ENCODE data around the gene PCDHB2. TPM values are rescaled to one million over a fixed set of nuclear protein-coding genes. Genes with fewer than 3 reads are reported as not detected.

Gene PCDHB2
- total RNA-seq, 1 experiment from 2014 or later, result 26.3 TPM

Other genes starting within 250 kb of the PCDHB2 start
- 0.46 and 0.55 TPM in 2 replicates for gene PCDHA9, start 246.2 kb upstream of the PCDHB2 start, total RNA-seq (2021)
- gene PCDHA10, start 238.7 kb upstream of the PCDHB2 start, total RNA-seq (2021), result 10.4 and 10.7 TPM in 2 replicates
- 6.3 and 6.6 TPM in 2 replicates for gene PCDHA11, start 225.7 kb upstream of the PCDHB2 start, total RNA-seq (2021)
- 7.1 and 7.2 TPM in 2 replicates for gene PCDHA12, start 219.3 kb upstream of the PCDHB2 start, total RNA-seq (2021)
- gene PCDHA13, start 212.5 kb upstream of the PCDHB2 start, total RNA-seq (2021), result 1.0 and 1.1 TPM in 2 replicates
- gene PCDHAC1, start 168.3 kb upstream of the PCDHB2 start, total RNA-seq (2021), result 8.0 and 8.7 TPM in 2 replicates
- 4.8 and 5.4 TPM in 2 replicates for gene PCDHAC2, start 128.1 kb upstream of the PCDHB2 start, total RNA-seq (2021)
- gene PCDHB1, start 43.2 kb upstream of the PCDHB2 start, total RNA-seq (2021), result 0.07 and 0.11 TPM in 2 replicates
- 2.0 and 2.3 TPM in 2 replicates for gene PCDHB3, start 5.9 kb downstream of the PCDHB2 start, total RNA-seq (2021)
- 1.3 and 1.6 TPM in 2 replicates for gene PCDHB4, start 27.2 kb downstream of the PCDHB2 start, total RNA-seq (2021)
- 2.8 and 2.9 TPM in 2 replicates for gene PCDHB5, start 40.6 kb downstream of the PCDHB2 start, total RNA-seq (2021)
- gene PCDHB6, start 55.4 kb downstream of the PCDHB2 start, total RNA-seq (2021), result 0.22 TPM in 1 of 2 replicates, not detected in the other
- 0.42 and 0.52 TPM in 2 replicates for gene PCDHB7, start 78.0 kb downstream of the PCDHB2 start, total RNA-seq (2021)
- 0.57 and 0.86 TPM in 2 replicates for gene PCDHB8, start 83.2 kb downstream of the PCDHB2 start, total RNA-seq (2021)
- 6.5 and 8.0 TPM in 2 replicates for gene PCDHB16, start 87.8 kb downstream of the PCDHB2 start, total RNA-seq (2021)
- gene PCDHB9, start 92.5 kb downstream of the PCDHB2 start, total RNA-seq (2021), result 2.6 and 2.9 TPM in 2 replicates
- 1.5 and 1.6 TPM in 2 replicates for gene PCDHB10, start 97.7 kb downstream of the PCDHB2 start, total RNA-seq (2021)
- gene PCDHB11, start 105.0 kb downstream of the PCDHB2 start, total RNA-seq (2021), result 1.9 and 2.0 TPM in 2 replicates
- 2.3 and 3.1 TPM in 2 replicates for gene PCDHB12, start 114.1 kb downstream of the PCDHB2 start, total RNA-seq (2021)
- gene PCDHB13, start 119.3 kb downstream of the PCDHB2 start, total RNA-seq (2021), result 1.5 and 1.7 TPM in 2 replicates
- 1.5 and 2.4 TPM in 2 replicates for gene PCDHB14, start 128.7 kb downstream of the PCDHB2 start, total RNA-seq (2021)
- 5.2 and 7.0 TPM in 2 replicates for gene PCDHB15, start 150.8 kb downstream of the PCDHB2 start, total RNA-seq (2021)
- gene SLC25A2, start 209.4 kb downstream of the PCDHB2 start, total RNA-seq (2021), result not detected in 2 replicates
- 90.3 TPM in 2 replicates for gene TAF7, start 226.2 kb downstream of the PCDHB2 start, total RNA-seq (2021)
- 0.63 and 0.72 TPM in 2 replicates for gene PCDHGA1, start 235.9 kb downstream of the PCDHB2 start, total RNA-seq (2021)
- 0.90 and 1.1 TPM in 2 replicates for gene PCDHGA2, start 244.1 kb downstream of the PCDHB2 start, total RNA-seq (2021)
- 0.88 and 0.94 TPM in 2 replicates for gene PCDHGA3, start 249.2 kb downstream of the PCDHB2 start, total RNA-seq (2021)

Data from H9 (cell line).